GM12878 (cell line): ENCODE results near the gene MCOLN2. TPM values are rescaled to one million over a fixed set of nuclear protein-coding genes. Genes with fewer than 3 reads are reported as not detected.

ENCODE experiments used
- BCL11A ChIP-seq: IDR thresholded peaks from 2 replicates; pipeline ENCODE4 v1.6.1; 2011; ENCODE audit warnings: low read depth, low read length
- BHLHE40 ChIP-seq, 2 experiments: fragments of 450-650 bp in 1 of 2; IDR thresholded peaks; 2 replicates each; pipeline ENCODE4 v1.6.1; 2011 to 2017; ENCODE audit warnings: low read depth in 2 of 2, borderline replicate concordance in 1 of 2, improper control_type of control experiment in 1 of 2, low read length in 1 of 2, mild to moderate bottlenecking in 1 of 2
- BMI1 ChIP-seq: fragments of 450-650 bp; IDR thresholded peaks from 2 replicates; pipeline ENCODE4 v1.6.1; 2016; ENCODE audit warnings: mild to moderate bottlenecking, moderate library complexity, borderline replicate concordance
- CEBPB ChIP-seq, 2 experiments: fragments of 150-350 bp in 1 of 2; IDR thresholded peaks; 2 replicates each; pipeline ENCODE4 v1.6.1; 2012 to 2014; ENCODE audit warnings: low read depth in 2 of 2, low read length in 2 of 2, borderline replicate concordance in 1 of 2, inconsistent platforms in 1 of 2
- CHD4 ChIP-seq: fragments of 200-600 bp; sonication (generic); IDR thresholded peaks from 2 replicates; pipeline ENCODE4 v1.6.1; 2016; ENCODE audit warnings: mild to moderate bottlenecking
- DPF2 ChIP-seq: fragments of 450-650 bp; IDR thresholded peaks from 2 replicates; pipeline ENCODE4 v1.6.1; 2017; ENCODE audit warnings: mild to moderate bottlenecking
- EED ChIP-seq: sonication (generic); IDR thresholded peaks from 2 replicates; pipeline ENCODE4 v1.6.1; 2016; ENCODE audit warnings: antibody characterized with exemption, low read depth
- HDAC6 ChIP-seq: fragments of 200-600 bp; sonication (generic); IDR thresholded peaks from one replicate; pipeline ENCODE4 v1.8.0; 2017; ENCODE audit warnings: antibody characterized with exemption; ENCODE audit not compliant: unreplicated experiment
- KDM1A ChIP-seq: fragments of 200-600 bp; sonication (generic); IDR thresholded peaks from 2 replicates; pipeline ENCODE4 v1.6.1; 2016; ENCODE audit warnings: borderline replicate concordance
- NKRF ChIP-seq: fragments of 450-650 bp; conservative IDR thresholded peaks from 2 replicates; pipeline ENCODE4 v1.6.1; 2017; ENCODE audit warnings: mild to moderate bottlenecking, moderate library complexity
- PAX5 ChIP-seq: IDR thresholded peaks from 2 replicates; pipeline ENCODE4 v1.6.1; 2011; ENCODE audit warnings: low read depth, low read length, borderline replicate concordance
- POLR2AphosphoS5 ChIP-seq: IDR thresholded peaks from 2 replicates; pipeline ENCODE4 v1.6.1; 2011; ENCODE audit warnings: mild to moderate bottlenecking, low read length, inconsistent platforms
- POU2F2 ChIP-seq: IDR thresholded peaks from 3 replicates; pipeline ENCODE4 v1.6.1; 2011; ENCODE audit warnings: low read depth, mild to moderate bottlenecking, low read length, borderline replicate concordance
- RB1 ChIP-seq: fragments of 450-650 bp; formaldehyde crosslinking; IDR thresholded peaks from 2 replicates; pipeline ENCODE4 v1.6.1; 2017; ENCODE audit warnings: mild to moderate bottlenecking, borderline replicate concordance
- SRF ChIP-seq, 2 experiments: IDR thresholded peaks; 2 replicates each; pipeline ENCODE4 v1.6.1; 2011; ENCODE audit warnings: low read depth in 2 of 2, low read length in 2 of 2, mild to moderate bottlenecking in 1 of 2, moderate library complexity in 1 of 2
- STAT1 ChIP-seq: fragments of 450-650 bp; conservative IDR thresholded peaks from 2 replicates; pipeline ENCODE4 v1.6.1; 2014; ENCODE audit warnings: antibody characterized with exemption, mild to moderate bottlenecking
- TAF1 ChIP-seq: IDR thresholded peaks from 2 replicates; pipeline ENCODE4 v1.6.1; 2011; ENCODE audit warnings: mild to moderate bottlenecking, low read depth, low read length, borderline replicate concordance
- YBX1 ChIP-seq: fragments of 450-650 bp; IDR thresholded peaks from 2 replicates; pipeline ENCODE4 v1.6.1; 2016; ENCODE audit warnings: antibody characterized with exemption
- ZBED1 ChIP-seq: IDR thresholded peaks from 2 replicates; pipeline ENCODE4 v1.6.1; 2016; ENCODE audit warnings: borderline replicate concordance
- ZNF622 ChIP-seq: fragments of 450-650 bp; IDR thresholded peaks from 2 replicates; pipeline ENCODE4 v1.6.1; 2017; ENCODE audit warnings: mild to moderate bottlenecking, inconsistent platforms
- polyA plus RNA-seq, 11 experiments: library from polyadenylated mRNA; depleted of rRNA in 4 of 11; unstranded in 6 of 11; stranded (reverse) in 5 of 11; fragments of >200 nt; fragmentation: Nextera tagmentation in 4 of 11; fragmentation: Illumina TruSeq in 1 of 11; extraction: Ambion mirVana in 4 of 11; extraction: Trizol in 1 of 11; gene quantifications; 1 replicate in 1 of 11; 2 replicates in 10 of 11; pipeline versions ENCODE4 v1.2.1 to v1.2.3, GENCODE V29; 2011 to 2016; ENCODE audit warnings: inconsistent platforms in 2 of 11, missing spikeins in 2 of 11, low read depth in 1 of 11
- total RNA-seq, 4 experiments: library from RNA; depleted of rRNA in 3 of 4; stranded (reverse); fragments of >200 nt in 3 of 4; fragmentation: Illumina TruSeq in 1 of 4; extraction: Trizol in 1 of 4; gene quantifications; 2 replicates each; pipeline versions ENCODE4 v1.2.1 to v1.2.3, GENCODE V29; 2013 to 2021
- TF ChIP-seq, protein P1 (sequence below): IDR thresholded peaks from 2 replicates; pipeline ENCODE4 v1.6.1; 2012; ENCODE audit warnings: low read depth, low read length, improper control_type of control experiment
- TF ChIP-seq, protein P2 (sequence below): IDR thresholded peaks from 2 replicates; pipeline ENCODE4 v1.6.1; 2012; ENCODE audit warnings: improper control_type of control experiment, low read depth, low read length; ENCODE audit not compliant: insufficient replicate concordance
- TF ChIP-seq, protein P3 (sequence below): fragments of 450-650 bp; IDR thresholded peaks from 2 replicates; pipeline ENCODE4 v1.6.1; 2016; ENCODE audit warnings: mild to moderate bottlenecking

MCOLN2 gene
- total and polyA plus RNA-seq, 10 of the 15 experiments (the other 5 are each of a cell fraction or from before 2014, with no cell fraction given): 25.9 to 233 (median 109) TPM

DNA sequence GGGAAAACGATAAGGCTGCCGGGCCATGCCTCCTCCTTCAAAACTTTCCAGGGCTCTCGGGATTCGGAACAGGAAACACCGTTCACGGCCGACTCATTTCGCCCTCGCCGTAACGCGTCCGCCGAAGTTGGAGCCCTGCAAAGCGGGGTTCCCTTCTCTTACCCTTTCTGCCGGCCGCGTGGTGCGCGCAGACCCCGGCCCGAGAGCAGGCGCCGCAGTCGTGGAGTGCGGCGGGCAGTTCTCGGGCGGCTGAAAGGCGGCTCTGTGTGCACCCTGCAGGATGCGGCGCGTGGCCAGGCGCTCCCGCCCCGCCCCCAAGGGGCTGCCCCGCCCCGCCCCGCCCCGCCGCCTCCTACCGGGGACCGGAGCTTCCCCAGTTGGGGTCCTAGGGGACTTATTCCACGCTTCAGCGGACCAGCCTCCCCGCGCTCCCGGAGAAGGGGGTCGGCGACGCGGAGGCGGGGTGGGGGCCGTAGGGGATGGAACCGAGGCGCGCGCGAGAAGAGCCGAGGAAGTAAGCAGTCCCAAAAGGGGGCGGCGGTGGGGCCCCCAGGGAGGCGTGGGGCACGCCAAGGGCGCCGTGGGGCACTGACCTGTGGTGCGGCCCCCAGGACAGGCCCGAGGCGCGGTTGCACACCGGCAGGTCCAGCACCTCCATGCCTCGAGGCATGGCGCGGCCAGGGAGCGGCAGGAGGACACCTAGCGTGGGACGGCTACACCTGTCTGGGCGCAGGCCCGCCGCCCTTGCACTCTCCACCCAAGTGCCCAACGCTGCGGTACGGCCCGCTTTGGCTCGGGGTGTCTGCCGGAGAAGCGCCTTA, at the start of gene MCOLN2 (continued):
- TF ChIP-seq NKRF: peak; percentile 70
- TF ChIP-seq CHD4: no peak
- TF ChIP-seq STAT1: no peak
- no peak for TF ChIP-seq ZNF622
- TF ChIP-seq KDM1A: no peak
- TF ChIP-seq EED: no peak; the same call in 1 of the 2 replicates
- TF ChIP-seq, protein P1, sequence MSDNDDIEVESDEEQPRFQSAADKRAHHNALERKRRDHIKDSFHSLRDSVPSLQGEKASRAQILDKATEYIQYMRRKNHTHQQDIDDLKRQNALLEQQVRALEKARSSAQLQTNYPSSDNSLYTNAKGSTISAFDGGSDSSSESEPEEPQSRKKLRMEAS: peak; percentile 13; the same call in 1 of the 2 replicates
- TF ChIP-seq YBX1: no peak
- TF ChIP-seq CEBPB (IDR thresholded peaks at IDR 0.05; ENCODE audit: borderline replicate concordance in 1 of 2, low read depth in 2 of 2, low read length in 2 of 2): no peak
- TF ChIP-seq BHLHE40 (IDR thresholded peaks at IDR 0.05; ENCODE audit: borderline replicate concordance in 1 of 2, low read depth in 2 of 2, low read length in 1 of 2): peak in 1 of 2 experiments; percentile 20; a peak in 1 of 4 replicates
- TF ChIP-seq, protein P2, sequence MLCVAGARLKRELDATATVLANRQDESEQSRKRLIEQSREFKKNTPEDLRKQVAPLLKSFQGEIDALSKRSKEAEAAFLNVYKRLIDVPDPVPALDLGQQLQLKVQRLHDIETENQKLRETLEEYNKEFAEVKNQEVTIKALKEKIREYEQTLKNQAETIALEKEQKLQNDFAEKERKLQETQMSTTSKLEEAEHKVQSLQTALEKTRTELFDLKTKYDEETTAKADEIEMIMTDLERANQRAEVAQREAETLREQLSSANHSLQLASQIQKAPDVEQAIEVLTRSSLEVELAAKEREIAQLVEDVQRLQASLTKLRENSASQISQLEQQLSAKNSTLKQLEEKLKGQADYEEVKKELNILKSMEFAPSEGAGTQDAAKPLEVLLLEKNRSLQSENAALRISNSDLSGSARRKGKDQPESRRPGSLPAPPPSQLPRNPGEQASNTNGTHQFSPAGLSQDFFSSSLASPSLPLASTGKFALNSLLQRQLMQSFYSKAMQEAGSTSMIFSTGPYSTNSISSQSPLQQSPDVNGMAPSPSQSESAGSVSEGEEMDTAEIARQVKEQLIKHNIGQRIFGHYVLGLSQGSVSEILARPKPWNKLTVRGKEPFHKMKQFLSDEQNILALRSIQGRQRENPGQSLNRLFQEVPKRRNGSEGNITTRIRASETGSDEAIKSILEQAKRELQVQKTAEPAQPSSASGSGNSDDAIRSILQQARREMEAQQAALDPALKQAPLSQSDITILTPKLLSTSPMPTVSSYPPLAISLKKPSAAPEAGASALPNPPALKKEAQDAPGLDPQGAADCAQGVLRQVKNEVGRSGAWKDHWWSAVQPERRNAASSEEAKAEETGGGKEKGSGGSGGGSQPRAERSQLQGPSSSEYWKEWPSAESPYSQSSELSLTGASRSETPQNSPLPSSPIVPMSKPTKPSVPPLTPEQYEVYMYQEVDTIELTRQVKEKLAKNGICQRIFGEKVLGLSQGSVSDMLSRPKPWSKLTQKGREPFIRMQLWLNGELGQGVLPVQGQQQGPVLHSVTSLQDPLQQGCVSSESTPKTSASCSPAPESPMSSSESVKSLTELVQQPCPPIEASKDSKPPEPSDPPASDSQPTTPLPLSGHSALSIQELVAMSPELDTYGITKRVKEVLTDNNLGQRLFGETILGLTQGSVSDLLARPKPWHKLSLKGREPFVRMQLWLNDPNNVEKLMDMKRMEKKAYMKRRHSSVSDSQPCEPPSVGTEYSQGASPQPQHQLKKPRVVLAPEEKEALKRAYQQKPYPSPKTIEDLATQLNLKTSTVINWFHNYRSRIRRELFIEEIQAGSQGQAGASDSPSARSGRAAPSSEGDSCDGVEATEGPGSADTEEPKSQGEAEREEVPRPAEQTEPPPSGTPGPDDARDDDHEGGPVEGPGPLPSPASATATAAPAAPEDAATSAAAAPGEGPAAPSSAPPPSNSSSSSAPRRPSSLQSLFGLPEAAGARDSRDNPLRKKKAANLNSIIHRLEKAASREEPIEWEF: no peak
- TF ChIP-seq BMI1: no peak
- TF ChIP-seq RB1: peak; percentile 25; the same call in 1 of the 2 replicates
- TF ChIP-seq, protein P3, sequence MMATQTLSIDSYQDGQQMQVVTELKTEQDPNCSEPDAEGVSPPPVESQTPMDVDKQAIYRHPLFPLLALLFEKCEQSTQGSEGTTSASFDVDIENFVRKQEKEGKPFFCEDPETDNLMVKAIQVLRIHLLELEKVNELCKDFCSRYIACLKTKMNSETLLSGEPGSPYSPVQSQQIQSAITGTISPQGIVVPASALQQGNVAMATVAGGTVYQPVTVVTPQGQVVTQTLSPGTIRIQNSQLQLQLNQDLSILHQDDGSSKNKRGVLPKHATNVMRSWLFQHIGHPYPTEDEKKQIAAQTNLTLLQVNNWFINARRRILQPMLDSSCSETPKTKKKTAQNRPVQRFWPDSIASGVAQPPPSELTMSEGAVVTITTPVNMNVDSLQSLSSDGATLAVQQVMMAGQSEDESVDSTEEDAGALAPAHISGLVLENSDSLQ: no peak
- TF ChIP-seq TAF1: peak; percentile 86
- TF ChIP-seq SRF (IDR thresholded peaks at IDR 0.05; ENCODE audit: low read depth in 2 of 2, low read length in 2 of 2): no peak
- TF ChIP-seq BCL11A: no peak
- no peak for TF ChIP-seq HDAC6
- TF ChIP-seq DPF2: peak; percentile 81; the same call in 1 of the 2 replicates
- no peak for TF ChIP-seq PAX5
- TF ChIP-seq POLR2AphosphoS5: peak; percentile 81
- TF ChIP-seq ZBED1: no peak
- peak; percentile 60; the same call in 2 of the 3 replicates for TF ChIP-seq POU2F2
